ENCODE results near the gene FOXR1. TPM values are rescaled to one million over a fixed set of nuclear protein-coding genes. Genes with fewer than 3 reads are reported as not detected.

Gene FOXR1
- total RNA-seq, 1 experiment from 2014 or later = not detected

GRCh38 chr11:118997627-118998387 is 26.2 kb downstream of the FOXR1 start, which contains the start of gene CENATAC (continued):
- TF ChIP-seq MLX (CRISPR knock-in tag; IDR thresholded peaks at IDR 0.05) (no peak; the same call in 1 of the 2 replicates), ZNF512 (CRISPR knock-in tag; IDR thresholded peaks at IDR 0.05; ENCODE audit: borderline replicate concordance) (no peak), TEAD1 (CRISPR knock-in tag; IDR thresholded peaks at IDR 0.05) (peak; percentile 58; the same call in 1 of the 2 replicates), FOXK1 (CRISPR knock-in tag; IDR thresholded peaks at IDR 0.05) (peak; percentile 80; the same call in 1 of the 2 replicates), ZNF423 (CRISPR knock-in tag; IDR thresholded peaks at IDR 0.05) (no peak), SP1 (CRISPR knock-in tag; conservative IDR thresholded peaks at IDR 0.05) (peak; percentile 94), ZNF425 (CRISPR knock-in tag; conservative IDR thresholded peaks at IDR 0.05) (no peak), JAZF1 (CRISPR knock-in tag; IDR thresholded peaks at IDR 0.05) (no peak), GRHL2 (CRISPR knock-in tag; IDR thresholded peaks at IDR 0.05; ENCODE audit: insufficient replicate concordance, severe bottlenecking) (no peak), GTF2I (CRISPR knock-in tag; conservative IDR thresholded peaks at IDR 0.05) (no peak), GABPB1 (CRISPR knock-in tag; IDR thresholded peaks at IDR 0.05) (no peak), EMX1 (CRISPR knock-in tag; IDR thresholded peaks at IDR 0.05) (no peak), STAT6 (CRISPR knock-in tag; conservative IDR thresholded peaks at IDR 0.05; ENCODE audit: low read depth) (no peak), ELF4 (CRISPR knock-in tag; IDR thresholded peaks at IDR 0.05; ENCODE audit: low read depth) (no peak), TP53 (CRISPR knock-in tag; IDR thresholded peaks at IDR 0.05) (0 out of 2 replicates have a peak, but pooled peaks have one; percentile 48), FOXP4 (CRISPR knock-in tag; IDR thresholded peaks at IDR 0.05) (peak; percentile 20; the same call in 1 of the 2 replicates), NR1H2 (CRISPR knock-in tag; IDR thresholded peaks at IDR 0.05) (no peak), ESRRA (CRISPR knock-in tag; IDR thresholded peaks at IDR 0.05; ENCODE audit: borderline replicate concordance) (0 out of 2 replicates have a peak, but pooled peaks have one; percentile 22), CTCF (IDR thresholded peaks at IDR 0.05) (no peak), TEAD4 (CRISPR knock-in tag; IDR thresholded peaks at IDR 0.05) (no peak), MAX (CRISPR knock-in tag; IDR thresholded peaks at IDR 0.05) (peak; percentile 86), JUN (CRISPR knock-in tag; IDR thresholded peaks at IDR 0.05) (0 out of 2 replicates have a peak, but pooled peaks have one; percentile 44), PREB (CRISPR knock-in tag; IDR thresholded peaks at IDR 0.05; ENCODE audit: borderline replicate concordance) (no peak), ZNF416 (CRISPR knock-in tag; IDR thresholded peaks at IDR 0.05) (no peak), ETV6 (CRISPR knock-in tag; IDR thresholded peaks at IDR 0.05) (peak; percentile 43; the same call in 1 of the 2 replicates), ZNF671 (CRISPR knock-in tag; IDR thresholded peaks at IDR 0.05) (no peak), ZNF317 (CRISPR knock-in tag; IDR thresholded peaks at IDR 0.05; ENCODE audit: borderline replicate concordance, low read depth) (0 out of 2 replicates have a peak, but pooled peaks have one; percentile 6)

All from WTC11 (cell line).